OCI-LY7 (cell line): ENCODE results near the gene C5orf15. TPM values are rescaled to one million over a fixed set of nuclear protein-coding genes. Genes with fewer than 3 reads are reported as not detected.
A peak's percentile ranks its signal among the peaks of the same experiment; 100 is the strongest.
"Not testable (repeated sequence)": the region's sequence is repeated elsewhere in the genome, so short reads cannot be mapped to it uniquely, and the experiment has no call there.

Experiments used
- BruUV-seq: library from RNA; stranded (reverse); fragments of 400-500 nt; replicated peaks from 2 replicates; lab custom pipeline; 2021; lab: Mats Ljungman, UMichigan
- CTCF ChIA-PET: fragments of 300-600 bp; sonication (Branson Sonifier 250); formaldehyde crosslinking; loops from one replicate; lab custom pipeline; 2022; ENCODE audit warnings: antibody characterized with exemption; ENCODE audit not compliant: unreplicated experiment; lab: Charles Lee
- POLR2A ChIA-PET: fragments of 300-600 bp; sonication (Branson Sonifier 250); formaldehyde crosslinking; loops from one replicate; lab custom pipeline; 2022; ENCODE audit warnings: antibody characterized with exemption; lab: Charles Lee
- DNase-seq: peaks from one replicate; pipeline ENCODE4 v3.0.0-alpha.2; 2015; ENCODE audit warnings: low spot score
- H2AFZ ChIP-seq: fragments of 200-600 bp; sonication (generic), shearing (Covaris generic); 2 replicates; pipeline ENCODE4 v1.6.1; 2014; ENCODE audit warnings: mild to moderate bottlenecking, antibody characterized with exemption, low read length, moderate library complexity
- H3K27ac ChIP-seq: fragments of 200-600 bp; sonication (generic); 2 replicates; pipeline ENCODE4 v1.5.1; 2014; ENCODE audit warnings: mixed run types, low read depth, mild to moderate bottlenecking, moderate library complexity, low read length, inconsistent platforms; ENCODE audit not compliant: poor library complexity, severe bottlenecking
- H3K36me3 ChIP-seq: fragments of 200-600 bp; sonication (generic); 2 replicates; pipeline ENCODE4 v1.6.1; 2014; ENCODE audit warnings: mild to moderate bottlenecking, antibody characterized with exemption, low read length, moderate library complexity, mixed read lengths; ENCODE audit not compliant: insufficient read depth
- H3K4me1 ChIP-seq: fragments of 200-600 bp; sonication (generic); 2 replicates; pipeline ENCODE4 v1.5.1; 2014; ENCODE audit warnings: mild to moderate bottlenecking, low read length; ENCODE audit not compliant: insufficient read depth, poor library complexity, severe bottlenecking
- H3K4me2 ChIP-seq: fragments of 200-600 bp; sonication (generic); 2 replicates; pipeline ENCODE4 v1.6.1; 2014; ENCODE audit warnings: mild to moderate bottlenecking, low read length
- H3K4me3 ChIP-seq: fragments of 200-600 bp; sonication (generic); 2 replicates; pipeline ENCODE4 v1.5.1; 2014; ENCODE audit warnings: mild to moderate bottlenecking, low read depth, low read length; ENCODE audit not compliant: poor library complexity, severe bottlenecking
- H3K79me2 ChIP-seq: fragments of 200-600 bp; sonication (generic); 2 replicates; pipeline ENCODE4 v1.6.1; 2016; ENCODE audit warnings: low read depth, mild to moderate bottlenecking, low read length, moderate library complexity, mixed read lengths; ENCODE audit not compliant: insufficient read depth
- H3K9me2 ChIP-seq: fragments of 200-600 bp; sonication (generic); 2 replicates; pipeline ENCODE4 v1.6.1; 2016; ENCODE audit warnings: mild to moderate bottlenecking, low read length, mixed read lengths; ENCODE audit not compliant: insufficient read depth
- H3K9me3 ChIP-seq: fragments of 200-600 bp; sonication (generic); 2 replicates; pipeline ENCODE4 v1.6.1; 2014; ENCODE audit warnings: mild to moderate bottlenecking, mixed run types, low read length, mixed read lengths
- H4K20me1 ChIP-seq: fragments of 200-600 bp; sonication (generic); 2 replicates; pipeline ENCODE4 v1.6.1; 2014; ENCODE audit warnings: mild to moderate bottlenecking, antibody characterized with exemption, low read length, moderate library complexity, mixed read lengths; ENCODE audit not compliant: insufficient read depth
- EZH2phosphoT487 ChIP-seq: fragments of 200-600 bp; sonication (generic); IDR thresholded peaks from 2 replicates; pipeline ENCODE4 v1.6.1; 2018; ENCODE audit warnings: low read depth, borderline replicate concordance, mild to moderate bottlenecking, mixed run types, antibody characterized with exemption, low read length, moderate library complexity, mixed read lengths
- intact Hi-C: fragments of 100-400 bp; cut with micrococcal nuclease; formaldehyde crosslinking; loops from one replicate; pipeline ENCODE4 v1.10.0; 2022; ENCODE audit not compliant: unreplicated experiment
- total RNA-seq, 2 experiments: library from RNA; depleted of rRNA in 1 of 2; stranded (reverse); fragments of >200 nt in 1 of 2; shearing (Covaris generic) in 1 of 2; gene quantifications; 2 replicates each; pipeline ENCODE4 v1.2.3, GENCODE V29; 2014 to 2022
- TF ChIP-seq, protein P1 (sequence below): fragments of 200-600 bp; sonication (generic); conservative IDR thresholded peaks from 2 replicates; pipeline ENCODE4 v1.5.1; 2014; ENCODE audit warnings: mild to moderate bottlenecking, antibody characterized with exemption, low read length, moderate library complexity, mixed read lengths

Gene C5orf15
- total RNA-seq, 2 experiments from 2014 or later, result 32.2 to 46.4 TPM

DNA sequence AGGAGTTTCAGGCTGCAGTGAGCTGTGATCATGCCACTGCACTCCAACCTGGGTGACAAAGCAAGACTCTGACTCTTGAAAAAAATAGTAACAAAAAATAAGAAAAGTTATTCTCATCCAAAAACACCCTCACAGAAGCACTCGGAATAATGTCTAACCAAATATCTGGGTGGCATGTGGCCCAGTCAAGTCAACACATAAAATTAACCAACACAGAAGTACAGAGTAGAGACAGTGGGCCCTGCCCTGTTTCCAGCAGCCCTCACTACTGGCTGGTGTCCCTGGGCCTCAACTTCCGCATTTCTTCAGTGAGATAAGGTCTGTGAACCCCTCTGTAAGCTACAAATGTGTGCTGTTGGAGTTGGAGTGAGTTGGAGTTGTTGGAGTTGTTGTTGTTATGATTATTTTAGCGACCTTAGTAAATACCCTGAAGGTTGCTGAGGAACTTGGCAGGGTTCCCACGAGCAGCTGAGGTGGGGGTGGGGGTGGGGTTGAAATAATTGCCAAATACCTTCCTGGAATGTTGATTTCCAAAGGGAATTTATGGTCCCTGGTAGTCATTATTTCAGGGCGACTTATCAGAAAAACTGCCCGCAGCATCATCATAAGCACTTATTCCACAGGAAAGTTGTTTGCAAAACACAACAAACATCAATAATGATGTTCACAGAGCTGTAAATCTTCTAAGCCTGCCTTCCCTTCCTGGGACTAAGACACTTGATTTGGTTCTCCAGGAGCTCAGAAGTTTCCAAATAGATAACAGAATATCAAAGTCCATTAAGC, 30.2 kb downstream of the C5orf15 start:
- Histone ChIP-seq H3K4me2 (peak overlapping the region; percentile 73), H3K9me2 (no peaks in the 10 kb centered on the region), H3K4me3 (peak overlapping the region; percentile 47), H3K36me3 (no peaks in the 10 kb centered on the region), H3K9me3 (no peaks in the 10 kb centered on the region; the same call in 1 of the 2 replicates), H3K27ac (peak overlapping the region; percentile 98), H4K20me1 (no peaks in the 10 kb centered on the region), H3K79me2 (no peaks in the 10 kb centered on the region), H3K4me1 (peaks cover 94% of the 10 kb centered on the region), H2AFZ (peak overlapping the region; percentile 73)
- ChIA-PET POLR2A (interaction anchor here (0.8 to 3.7 kb wide), 11 partner anchors 8 to 283 kb away, joined by 3 to 30 read pairs (median 4); no protein-coding TSS in a partner anchor), CTCF (interaction anchor here (0.6 to 1.4 kb wide), 3 partner anchors 14 to 199 kb away, joined by 3 to 5 read pairs (median 3); no protein-coding TSS in a partner anchor)
- intact Hi-C loops, result loop anchor here (5.0 to 10.0 kb wide), 2 partner anchors 831 to 1443 kb away; partner anchors contain the start of gene IRF1
- TF ChIP-seq, protein P1, sequence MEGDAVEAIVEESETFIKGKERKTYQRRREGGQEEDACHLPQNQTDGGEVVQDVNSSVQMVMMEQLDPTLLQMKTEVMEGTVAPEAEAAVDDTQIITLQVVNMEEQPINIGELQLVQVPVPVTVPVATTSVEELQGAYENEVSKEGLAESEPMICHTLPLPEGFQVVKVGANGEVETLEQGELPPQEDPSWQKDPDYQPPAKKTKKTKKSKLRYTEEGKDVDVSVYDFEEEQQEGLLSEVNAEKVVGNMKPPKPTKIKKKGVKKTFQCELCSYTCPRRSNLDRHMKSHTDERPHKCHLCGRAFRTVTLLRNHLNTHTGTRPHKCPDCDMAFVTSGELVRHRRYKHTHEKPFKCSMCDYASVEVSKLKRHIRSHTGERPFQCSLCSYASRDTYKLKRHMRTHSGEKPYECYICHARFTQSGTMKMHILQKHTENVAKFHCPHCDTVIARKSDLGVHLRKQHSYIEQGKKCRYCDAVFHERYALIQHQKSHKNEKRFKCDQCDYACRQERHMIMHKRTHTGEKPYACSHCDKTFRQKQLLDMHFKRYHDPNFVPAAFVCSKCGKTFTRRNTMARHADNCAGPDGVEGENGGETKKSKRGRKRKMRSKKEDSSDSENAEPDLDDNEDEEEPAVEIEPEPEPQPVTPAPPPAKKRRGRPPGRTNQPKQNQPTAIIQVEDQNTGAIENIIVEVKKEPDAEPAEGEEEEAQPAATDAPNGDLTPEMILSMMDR, result no peak
- no peak for TF ChIP-seq EZH2phosphoT487
- BruUV-seq, result TSS peak; percentile 98
- DNase-seq, result peak; percentile 79

DNA sequence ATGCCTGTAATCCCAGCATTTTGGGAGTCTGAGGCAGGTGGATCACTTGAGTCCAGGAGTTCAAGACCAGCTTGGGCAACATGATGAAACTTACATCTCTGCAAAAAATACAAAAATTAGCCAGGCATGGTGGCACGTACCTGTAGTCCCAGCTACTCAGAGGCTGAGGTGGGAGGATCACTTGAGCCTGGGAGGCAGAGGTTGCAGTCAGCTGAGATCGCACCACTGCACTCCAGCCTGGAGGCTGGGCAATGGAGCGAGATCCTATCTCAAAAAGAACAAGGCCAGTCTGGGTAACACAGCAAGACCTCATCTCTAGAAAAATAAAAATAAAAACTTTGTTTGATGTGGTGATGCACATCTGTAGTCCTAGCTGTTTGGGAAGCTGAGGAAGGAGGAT, 30.8 kb downstream of the C5orf15 start:
- not testable (repeated sequence) for H4K20me1 ChIP-seq, BruUV-seq, H3K9me3 ChIP-seq, H3K9me2 ChIP-seq, H3K36me3 ChIP-seq, DNase-seq, H3K79me2 ChIP-seq
- intact Hi-C loops, result loop anchor here (5.0 to 10.0 kb wide), 2 partner anchors 830 to 1443 kb away; partner anchors contain the start of gene IRF1
- POLR2A ChIA-PET, result interaction anchor here (1.1 to 3.7 kb wide), 7 partner anchors 8 to 68 kb away, joined by 4 to 30 read pairs (median 7); no protein-coding TSS in a partner anchor
- H3K27ac ChIP-seq, result peak overlapping the region; percentile 98
- CTCF ChIA-PET, result interaction anchor here (0.6 kb wide), 2 partner anchors 14 to 198 kb away, joined by 3 read pairs; no protein-coding TSS in a partner anchor
- H3K4me1 ChIP-seq, result peaks cover 99% of the 10 kb centered on the region
- peak overlapping the region; percentile 47 for H3K4me3 ChIP-seq
- H2AFZ ChIP-seq, result peak overlapping the region; percentile 73
- H3K4me2 ChIP-seq, result peak overlapping the region; percentile 73

DNA sequence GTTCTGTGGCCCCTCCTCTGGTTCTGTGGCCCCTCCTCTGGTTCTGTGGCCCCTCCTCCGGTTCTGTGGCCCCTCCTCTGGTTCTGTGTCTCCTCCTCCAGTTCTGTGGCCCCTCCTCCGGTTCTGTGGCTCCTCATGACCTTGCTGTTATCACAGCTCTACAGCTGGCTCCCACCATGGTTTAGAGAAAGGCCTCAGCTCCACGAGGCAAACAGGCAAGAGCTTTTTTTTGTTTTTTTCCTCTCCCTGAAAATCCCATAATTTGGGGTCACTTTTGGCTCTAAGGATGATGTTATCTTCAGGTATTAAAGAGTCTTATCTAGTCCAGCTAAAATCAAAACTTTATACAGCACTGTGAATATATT, 31.8 kb downstream of the C5orf15 start:
- Histone ChIP-seq H2AFZ (peak overlapping the region; percentile 1; the same call in 1 of the 2 replicates), H4K20me1 (no peaks in the 10 kb centered on the region), H3K36me3 (no peaks in the 10 kb centered on the region), H3K9me2 (no peaks in the 10 kb centered on the region), H3K27ac (peak overlapping the region; percentile 98), H3K9me3 (no peaks in the 10 kb centered on the region; the same call in 1 of the 2 replicates), H3K79me2 (no peaks in the 10 kb centered on the region), H3K4me1 (peaks cover 100% of the 10 kb centered on the region), H3K4me2 (peak overlapping the region; percentile 73), H3K4me3 (no peak overlapping the region)
- DNase-seq, result peak; percentile 77
- intact Hi-C loops, result loop anchor here (5.0 to 10.0 kb wide), 2 partner anchors 829 to 1442 kb away; partner anchors contain the start of gene IRF1
- BruUV-seq, result no TSS peak
- CTCF ChIA-PET, result interaction anchor here (0.8 kb wide), 1 partner anchor 14 kb away, joined by 3 read pairs; no protein-coding TSS in a partner anchor
- POLR2A ChIA-PET, result interaction anchor here (1.0 to 3.7 kb wide), 4 partner anchors 12 to 25 kb away, joined by 3 to 30 read pairs (median 12); no protein-coding TSS in a partner anchor
- TF ChIP-seq, protein P1, result no peak
- TF ChIP-seq EZH2phosphoT487, result no peak

DNA sequence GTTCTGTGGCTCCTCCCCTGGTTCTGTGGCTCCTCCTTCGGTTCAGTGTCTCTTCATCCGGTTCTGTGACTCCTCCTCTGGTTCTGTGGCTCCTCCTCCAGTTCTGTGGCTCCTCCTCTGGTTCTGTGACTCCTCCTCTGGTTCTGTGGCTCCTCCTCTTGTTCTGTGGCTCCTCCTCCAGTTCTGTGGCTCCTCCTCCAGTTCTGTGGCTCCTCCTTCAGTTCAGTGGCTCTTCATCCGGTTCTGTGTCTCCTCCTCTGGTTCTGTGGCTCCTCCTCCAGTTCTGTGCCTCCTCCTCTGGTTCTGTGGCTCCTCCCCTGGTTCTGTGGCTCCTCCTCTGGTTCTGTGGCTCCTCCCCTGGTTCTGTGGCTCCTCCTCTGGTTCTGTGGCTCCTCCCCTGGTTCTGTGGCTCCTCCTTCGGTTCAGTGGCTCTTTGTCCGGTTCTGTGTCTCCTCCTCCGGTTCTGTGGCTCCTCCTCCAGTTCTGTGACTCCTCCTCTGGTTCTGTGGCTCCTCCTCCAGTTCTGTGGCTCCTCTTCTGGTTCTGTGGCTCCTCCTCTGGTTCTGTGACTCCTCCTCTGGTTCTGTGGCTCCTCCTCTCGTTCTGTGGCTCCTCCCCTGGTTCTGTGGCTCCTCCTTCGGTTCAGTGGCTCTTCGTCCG, 32.3 kb downstream of the C5orf15 start:
- CTCF ChIA-PET, result interaction anchor here (1.9 kb wide), 1 partner anchor 12 kb away, joined by 9 read pairs; no protein-coding TSS in a partner anchor
- peak overlapping the region; percentile 98 for H3K27ac ChIP-seq
- POLR2A ChIA-PET, result interaction anchor here (1.0 to 3.7 kb wide), 6 partner anchors 8 to 25 kb away, joined by 3 to 30 read pairs (median 7); no protein-coding TSS in a partner anchor

More for the DNA sequence above, 32.3 kb downstream of the C5orf15 start:
- Histone ChIP-seq H2AFZ (peak overlapping the region; percentile 1; the same call in 1 of the 2 replicates), H3K4me1 (peaks cover 100% of the 10 kb centered on the region), H3K4me2 (0 out of 2 replicates have a peak overlapping the region, but pooled peaks have one; percentile 65)
- not testable (repeated sequence) for H3K79me2 ChIP-seq, H4K20me1 ChIP-seq, DNase-seq, H3K4me3 ChIP-seq, H3K9me2 ChIP-seq, BruUV-seq, H3K36me3 ChIP-seq, H3K9me3 ChIP-seq
- intact Hi-C loops, result loop anchor here (5.0 to 10.0 kb wide), 2 partner anchors 829 to 1441 kb away; partner anchors contain the start of gene IRF1
